HG03571 (cell line): ENCODE results near the gene XRRA1.
"Not testable (repeated sequence)": the region's sequence is repeated elsewhere in the genome, so short reads cannot be mapped to it uniquely, and the experiment has no call there.

Experiments used
- ATAC-seq: cut with Tn5 transposase; IDR thresholded peaks from one replicate; pipeline ENCODE4 v1.9.1; 2021; ENCODE audit not compliant: unreplicated experiment

The XRRA1 gene

GRCh38 chr11:74839446-74839845 is 109.4 kb downstream of the XRRA1 start:
- no peak for ATAC-seq

DNA sequence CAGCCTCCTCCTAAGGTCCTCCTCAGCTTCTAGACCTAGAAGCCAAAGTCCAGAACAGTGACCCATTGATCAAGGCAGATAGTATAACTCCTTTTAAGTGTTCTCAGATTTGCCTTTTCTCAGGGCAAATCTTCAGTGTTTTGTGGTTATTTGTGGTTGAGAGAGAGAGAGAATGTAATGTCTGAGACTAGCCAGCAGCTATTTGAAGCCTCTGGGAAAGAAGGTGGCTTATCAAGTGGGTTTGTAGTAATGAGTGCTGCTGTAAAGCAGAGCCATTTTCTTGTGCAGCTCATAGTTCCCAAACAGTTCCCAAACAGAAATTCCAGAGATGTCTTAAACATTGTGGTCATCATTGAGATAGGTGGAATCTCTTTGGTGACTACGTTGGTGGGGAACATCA is 110.7 kb downstream of the XRRA1 start:
- ATAC-seq, result no peak

GRCh38 chr11:74837191-74837590 is 111.7 kb downstream of the XRRA1 start:
- no peak for ATAC-seq

- no peak for ATAC-seq
Measured at GRCh38 chr11:74826901-74827300, 122.0 kb downstream of the XRRA1 start.

GRCh38 chr11:74825596-74825995 is 123.3 kb downstream of the XRRA1 start:
- not testable (repeated sequence) for ATAC-seq

- ATAC-seq, result no peak
Measured at GRCh38 chr11:74824285-74824982, 124.5 kb downstream of the XRRA1 start.

GRCh38 chr11:74822170-74822569 is 126.7 kb downstream of the XRRA1 start:
- no peak for ATAC-seq

DNA sequence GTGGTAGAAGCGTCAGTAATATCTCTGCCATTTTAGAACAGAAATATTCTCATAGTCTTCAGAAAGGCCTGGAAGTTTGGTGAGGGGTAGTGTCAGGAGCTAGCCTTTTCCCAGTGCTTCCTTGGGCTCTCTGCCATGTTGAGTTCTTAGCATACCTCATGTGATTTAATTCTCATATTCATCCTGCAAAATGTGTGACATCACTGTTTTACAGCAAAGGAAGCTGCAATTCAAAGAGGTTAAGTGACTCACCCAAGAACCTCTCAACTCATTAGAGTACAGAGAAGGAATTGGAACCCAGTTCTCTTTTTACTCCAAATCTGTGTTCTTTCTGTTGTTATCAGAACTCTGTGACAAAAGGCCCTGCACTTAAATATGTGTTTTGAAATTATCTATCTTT is 128.1 kb downstream of the XRRA1 start:
- no peak for ATAC-seq

DNA sequence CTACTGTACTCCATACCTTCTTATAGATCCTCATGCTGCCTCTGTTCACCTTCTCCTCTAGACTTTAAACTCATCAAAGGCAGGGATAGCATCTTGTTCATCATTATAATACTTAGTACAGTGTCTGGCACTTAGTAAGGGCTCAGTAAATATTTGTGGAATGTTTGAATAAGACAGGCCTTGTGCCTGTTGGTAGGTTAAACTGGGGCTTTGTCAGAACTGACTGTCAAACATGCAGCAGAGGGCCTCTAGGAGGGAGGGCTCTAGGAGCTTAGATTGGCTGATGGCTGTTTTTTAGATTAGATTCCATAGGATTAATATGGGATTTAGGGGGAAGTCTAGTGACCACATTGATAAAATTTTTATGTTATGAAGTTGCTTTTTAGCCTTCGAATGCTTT is 129.5 kb downstream of the XRRA1 start:
- no peak for ATAC-seq

GRCh38 chr11:74818283-74818946 is 130.5 kb downstream of the XRRA1 start:
- ATAC-seq, result no peak

GRCh38 chr11:74816664-74817063 is 132.2 kb downstream of the XRRA1 start:
- no peak for ATAC-seq

- no peak for ATAC-seq
Measured at GRCh38 chr11:74815966-74816365, 132.9 kb downstream of the XRRA1 start.

- ATAC-seq, result no peak
Measured at GRCh38 chr11:74809801-74810200, 139.1 kb downstream of the XRRA1 start.

GRCh38 chr11:74806267-74806666 is 142.6 kb downstream of the XRRA1 start:
- no peak for ATAC-seq

- no peak for ATAC-seq
Measured at GRCh38 chr11:74791333-74792100, 157.4 kb downstream of the XRRA1 start.
